Lung (tissue), 12 donors: Measurements from ENCODE around the gene CHPF2. TPM values are rescaled to one million over a fixed set of nuclear protein-coding genes. Genes with fewer than 3 reads are reported as not detected.

ENCODE experiments used
- ATAC-seq: fragments of 200-7000 bp; cut with Tn5 transposase; one replicate; pipeline ENCODE4 v1.9.1; 2020; ENCODE audit warnings: moderate number of reproducible peaks; ENCODE audit not compliant: insufficient read depth, low FRiP score
- DNase-seq, 3 donors: peaks; one replicate each; pipeline ENCODE4 v3.0.0-alpha.2; 2013 to 2017
- H3K27ac ChIP-seq, 2 donors: one replicate each; pipeline ENCODE4 v1.5.1; 2013; ENCODE audit warnings: mild to moderate bottlenecking in 2 of 2, moderate library complexity in 2 of 2, control low read depth in 1 of 2, inconsistent platforms in 1 of 2, low read depth in 1 of 2, low read length in 1 of 2
- H3K27me3 ChIP-seq, 3 donors: one replicate each; pipeline ENCODE4 v1.5.1; 2013; ENCODE audit warnings: low read length in 2 of 3; ENCODE audit not compliant: control insufficient read depth in 3 of 3, insufficient read depth in 3 of 3
- H3K36me3 ChIP-seq, 4 donors: one replicate each; pipeline ENCODE4 v1.5.1; 2013; ENCODE audit warnings: low read length in 4 of 4, mild to moderate bottlenecking in 1 of 4, moderate library complexity in 1 of 4; ENCODE audit not compliant: control insufficient read depth in 4 of 4, insufficient read depth in 4 of 4
- H3K4me1 ChIP-seq, 5 donors: one replicate each; pipeline ENCODE4 v1.5.1; 2013; ENCODE audit warnings: low read length in 5 of 5, mild to moderate bottlenecking in 2 of 5, moderate library complexity in 1 of 5; ENCODE audit not compliant: control insufficient read depth in 5 of 5, insufficient read depth in 5 of 5
- H3K4me3 ChIP-seq: one replicate; pipeline ENCODE4 v1.5.1; 2013; ENCODE audit warnings: mild to moderate bottlenecking, control low read depth, moderate library complexity
- H3K9ac ChIP-seq, 2 donors: one replicate each; pipeline ENCODE4 v1.5.1; 2013; ENCODE audit warnings: low read length in 2 of 2, control low read depth in 1 of 2; ENCODE audit not compliant: insufficient read depth in 1 of 2
- H3K9me3 ChIP-seq, 4 donors: one replicate each; pipeline ENCODE4 v1.5.1; 2013; ENCODE audit warnings: low read length in 3 of 4, mild to moderate bottlenecking in 1 of 4, moderate library complexity in 1 of 4; ENCODE audit not compliant: control insufficient read depth in 4 of 4, insufficient read depth in 3 of 4
- CTCF ChIP-seq: IDR thresholded peaks from 2 replicates; pipeline ENCODE4 v1.5.1; 2012; ENCODE audit warnings: mild to moderate bottlenecking; ENCODE audit errors: control extremely low read depth, extremely low read depth
- WGBS, 2 donors: extraction: QIAGEN DNeasy Blood & Tissue Kit; methylation state at CpG; one replicate each; pipeline ENCODE4 v1.1.7; 2013; 5-methylcytosine and 5-hydroxymethylcytosine counted together
- polyA plus RNA-seq, 2 donors: library from polyadenylated mRNA; stranded (reverse); fragments of 200-250 nt; gene quantifications; one replicate each; pipeline ENCODE4 v1.2.1, GENCODE V29; 2013
- total RNA-seq, 2 donors: library from RNA; depleted of rRNA in 1 of 2; stranded (reverse); fragments of >200 nt in 1 of 2; gene quantifications; one replicate each; pipeline ENCODE4 v1.2.1, GENCODE V29; 2014 to 2021
- donor health status: control.
- donor health status: control.
- donor health status: Bipolar disorder and iron deficiency.
- donor health status: healthy.
- donor health status: DM: yes; HTN: yes; CAD: no.

CHPF2 gene
- total and polyA plus RNA-seq, 4 donors, result 23.3 to 54.0 (median 35.0) TPM

GRCh38 chr7:151278949-151279348 lies 46.7 kb downstream of the CHPF2 start:
- no peak for TF ChIP-seq CTCF
- H3K27me3 ChIP-seq, result peaks cover 0 to 2% (median 0%) of the 10 kb centered on the region in 3 donors
- 89 to 93% methylated on average over 12 of the region's 12 CpGs for WGBS, 2 donors
- DNase-seq (no peak), ATAC-seq (no peak)
- peaks cover 0 to 14% (median 5%) of the 10 kb centered on the region in 5 donors for H3K4me1 ChIP-seq
- H3K27ac ChIP-seq, result no peak overlapping the region
- no peaks in the 10 kb centered on the region for H3K36me3 ChIP-seq
- no peaks in the 10 kb centered on the region for H3K9me3 ChIP-seq
- H3K4me3 ChIP-seq, result no peak overlapping the region
- H3K9ac ChIP-seq, result no peak overlapping the region

- 89 to 90% methylated on average over 5 of the region's 5 CpGs for WGBS, 2 donors
- Histone ChIP-seq H3K9me3 (no peaks in the 10 kb centered on the region), H3K4me3 (no peak overlapping the region), H3K4me1 (peaks cover 0 to 14% (median 5%) of the 10 kb centered on the region in 5 donors), H3K36me3 (no peaks in the 10 kb centered on the region), H3K27me3 (peaks cover 0 to 2% (median 0%) of the 10 kb centered on the region in 3 donors), H3K27ac (no peak overlapping the region), H3K9ac (no peak overlapping the region)
- ATAC-seq, result no peak
- no peak for TF ChIP-seq CTCF
- DNase-seq, result no peak
Measured at GRCh38 chr7:151279868-151280267, 47.6 kb downstream of the CHPF2 start.

GRCh38 chr7:151280388-151281019 lies 48.2 kb downstream of the CHPF2 start:
- Histone ChIP-seq H3K4me1 (peaks cover 0 to 13% (median 5%) of the 10 kb centered on the region in 5 donors), H3K27me3 (peaks cover 0 to 2% (median 0%) of the 10 kb centered on the region in 3 donors), H3K9ac (no peak overlapping the region), H3K9me3 (no peaks in the 10 kb centered on the region), H3K4me3 (no peak overlapping the region), H3K36me3 (no peaks in the 10 kb centered on the region), H3K27ac (no peak overlapping the region)
- ATAC-seq (no peak), DNase-seq (no peak)
- 84 to 89% methylated on average over 9 of the region's 9 CpGs for WGBS, 2 donors
- TF ChIP-seq CTCF, result no peak

- no peaks in the 10 kb centered on the region for H3K9me3 ChIP-seq
- H3K4me1 ChIP-seq, result peaks cover 0 to 5% (median 0%) of the 10 kb centered on the region in 5 donors
- H3K9ac ChIP-seq, result no peak overlapping the region
- no peak overlapping the region for H3K27ac ChIP-seq
- DNase-seq (no peak), ATAC-seq (no peak)
- 79 to 81% methylated on average over 6 of the region's 6 CpGs for WGBS, 2 donors
- TF ChIP-seq CTCF, result no peak
- H3K36me3 ChIP-seq, result no peaks in the 10 kb centered on the region
- peaks cover 0 to 2% (median 0%) of the 10 kb centered on the region in 3 donors for H3K27me3 ChIP-seq
- H3K4me3 ChIP-seq, result no peak overlapping the region
Measured at GRCh38 chr7:151281686-151282085, 49.4 kb downstream of the CHPF2 start.
